PC-3 (cell line): ENCODE results near the gene HMGXB3.

ENCODE experiments used
- EZH2 ChIP-seq: fragments of 300-600 bp; sonication (generic); IDR thresholded peaks from one replicate; pipeline ENCODE4 v1.6.1; 2017; ENCODE audit warnings: antibody characterized with exemption, mild to moderate bottlenecking, low read length; ENCODE audit not compliant: unreplicated experiment
- TF ChIP-seq, protein P1 (sequence below): fragments of 300-600 bp; sonication (generic); conservative IDR thresholded peaks from 2 replicates; pipeline ENCODE4 v1.5.1; 2017; ENCODE audit warnings: antibody characterized with exemption, low read depth, mild to moderate bottlenecking, low read length

DNA sequence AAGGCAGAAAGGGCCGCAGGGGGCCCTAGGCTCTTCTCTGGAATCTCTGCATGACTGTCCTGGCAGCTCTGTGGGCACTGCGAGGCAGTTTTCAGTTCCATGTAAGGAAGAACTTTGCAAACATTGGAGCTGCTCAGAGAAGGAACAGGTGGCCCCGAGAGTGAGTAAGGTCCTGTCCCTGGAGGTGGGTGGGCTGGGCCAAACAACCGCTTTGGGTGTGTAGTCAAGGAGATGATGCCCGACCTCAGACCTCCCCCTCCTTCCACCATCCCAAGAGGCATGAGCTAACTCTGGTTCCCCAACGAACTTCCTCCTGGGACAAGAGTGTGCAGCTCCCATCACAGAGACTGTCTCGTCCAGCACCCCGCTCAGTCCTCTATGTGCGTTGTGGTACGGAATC, 65.3 kb downstream of the HMGXB3 start:
- TF ChIP-seq, protein P1, sequence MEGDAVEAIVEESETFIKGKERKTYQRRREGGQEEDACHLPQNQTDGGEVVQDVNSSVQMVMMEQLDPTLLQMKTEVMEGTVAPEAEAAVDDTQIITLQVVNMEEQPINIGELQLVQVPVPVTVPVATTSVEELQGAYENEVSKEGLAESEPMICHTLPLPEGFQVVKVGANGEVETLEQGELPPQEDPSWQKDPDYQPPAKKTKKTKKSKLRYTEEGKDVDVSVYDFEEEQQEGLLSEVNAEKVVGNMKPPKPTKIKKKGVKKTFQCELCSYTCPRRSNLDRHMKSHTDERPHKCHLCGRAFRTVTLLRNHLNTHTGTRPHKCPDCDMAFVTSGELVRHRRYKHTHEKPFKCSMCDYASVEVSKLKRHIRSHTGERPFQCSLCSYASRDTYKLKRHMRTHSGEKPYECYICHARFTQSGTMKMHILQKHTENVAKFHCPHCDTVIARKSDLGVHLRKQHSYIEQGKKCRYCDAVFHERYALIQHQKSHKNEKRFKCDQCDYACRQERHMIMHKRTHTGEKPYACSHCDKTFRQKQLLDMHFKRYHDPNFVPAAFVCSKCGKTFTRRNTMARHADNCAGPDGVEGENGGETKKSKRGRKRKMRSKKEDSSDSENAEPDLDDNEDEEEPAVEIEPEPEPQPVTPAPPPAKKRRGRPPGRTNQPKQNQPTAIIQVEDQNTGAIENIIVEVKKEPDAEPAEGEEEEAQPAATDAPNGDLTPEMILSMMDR = no peak
- no peak for TF ChIP-seq EZH2
